Panc1 (cell line): ENCODE measurements around the gene CPEB2.

Source experiments
- POLR2AphosphoS5 ChIP-seq: IDR thresholded peaks from 2 replicates; pipeline ENCODE4 v1.6.1; 2012; ENCODE audit warnings: mild to moderate bottlenecking, low read depth, low read length, moderate library complexity
- SIN3A ChIP-seq: IDR thresholded peaks from 2 replicates; pipeline ENCODE4 v1.6.1; 2012; ENCODE audit warnings: low read depth, mild to moderate bottlenecking, low read length, moderate library complexity, borderline replicate concordance; ENCODE audit not compliant: insufficient read depth
- TCF7L2 ChIP-seq: IDR thresholded peaks from 2 replicates; pipeline ENCODE4 v1.6.1; 2011; ENCODE audit warnings: mild to moderate bottlenecking, low read depth, low read length, inconsistent platforms
- TF ChIP-seq, protein P1 (sequence below): fragments of 450-650 bp; IDR thresholded peaks from 2 replicates; pipeline ENCODE4 v1.5.1; 2017; ENCODE audit warnings: mild to moderate bottlenecking

DNA sequence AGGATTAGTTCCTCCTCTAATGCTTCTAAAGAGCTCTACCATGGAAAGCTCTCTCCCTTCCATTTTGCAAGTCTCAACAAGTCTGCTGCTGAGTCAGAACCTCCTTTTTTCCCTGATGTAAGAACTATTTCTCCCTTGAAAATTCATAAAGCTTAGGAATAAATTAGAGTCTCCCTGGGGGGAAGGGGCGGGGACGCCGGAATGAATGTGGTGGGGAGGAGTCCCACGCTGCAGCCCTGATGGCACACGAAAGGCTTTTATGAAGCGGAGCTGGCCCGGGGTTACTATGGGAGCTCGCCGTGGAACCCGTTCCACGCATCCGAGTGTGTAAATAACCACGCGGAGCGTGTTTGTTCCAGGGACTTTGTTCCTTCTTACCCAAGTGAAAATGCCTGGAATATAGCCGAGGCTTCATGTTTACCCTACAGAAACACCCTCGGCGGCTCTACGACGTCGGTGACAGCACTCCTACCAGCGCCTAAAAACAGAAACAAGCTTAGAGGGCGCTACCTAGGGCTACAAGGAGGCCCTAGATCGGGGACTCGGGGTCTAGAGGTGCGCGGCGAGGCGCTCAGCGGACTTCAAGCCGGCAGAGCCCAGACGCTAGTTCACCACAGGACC lies 923 bp upstream of the CPEB2 start:
- TF ChIP-seq POLR2AphosphoS5 (no peak), SIN3A (no peak; the same call in 1 of the 2 replicates), TCF7L2 (no peak)
- TF ChIP-seq, protein P1, sequence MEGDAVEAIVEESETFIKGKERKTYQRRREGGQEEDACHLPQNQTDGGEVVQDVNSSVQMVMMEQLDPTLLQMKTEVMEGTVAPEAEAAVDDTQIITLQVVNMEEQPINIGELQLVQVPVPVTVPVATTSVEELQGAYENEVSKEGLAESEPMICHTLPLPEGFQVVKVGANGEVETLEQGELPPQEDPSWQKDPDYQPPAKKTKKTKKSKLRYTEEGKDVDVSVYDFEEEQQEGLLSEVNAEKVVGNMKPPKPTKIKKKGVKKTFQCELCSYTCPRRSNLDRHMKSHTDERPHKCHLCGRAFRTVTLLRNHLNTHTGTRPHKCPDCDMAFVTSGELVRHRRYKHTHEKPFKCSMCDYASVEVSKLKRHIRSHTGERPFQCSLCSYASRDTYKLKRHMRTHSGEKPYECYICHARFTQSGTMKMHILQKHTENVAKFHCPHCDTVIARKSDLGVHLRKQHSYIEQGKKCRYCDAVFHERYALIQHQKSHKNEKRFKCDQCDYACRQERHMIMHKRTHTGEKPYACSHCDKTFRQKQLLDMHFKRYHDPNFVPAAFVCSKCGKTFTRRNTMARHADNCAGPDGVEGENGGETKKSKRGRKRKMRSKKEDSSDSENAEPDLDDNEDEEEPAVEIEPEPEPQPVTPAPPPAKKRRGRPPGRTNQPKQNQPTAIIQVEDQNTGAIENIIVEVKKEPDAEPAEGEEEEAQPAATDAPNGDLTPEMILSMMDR, result no peak
